Caco-2 (cell line): ENCODE data around the gene UGT1A6. TPM values are rescaled to one million over a fixed set of nuclear protein-coding genes. Genes with fewer than 3 reads are reported as not detected.

Experiments used
- BruUV-seq: library from RNA; stranded (reverse); fragments of 400-500 nt; replicated peaks from 2 replicates; lab custom pipeline; 2021; lab: Mats Ljungman, UMichigan
- CTCF ChIA-PET: fragments of 300-600 bp; sonication (Branson Sonifier 250); formaldehyde crosslinking; loops from one replicate; lab custom pipeline; 2022; ENCODE audit warnings: antibody characterized with exemption; lab: Charles Lee
- POLR2A ChIA-PET: fragments of 300-600 bp; sonication (Branson Sonifier 250); formaldehyde crosslinking; loops from one replicate; lab custom pipeline; 2022; ENCODE audit warnings: antibody characterized with exemption; lab: Charles Lee
- DNase-seq, 2 experiments: peaks; one replicate each; pipeline versions ENCODE4 v3.0.0 to v3.0.0-alpha.2; 2020 to 2022
- H3K27me3 ChIP-seq: replicated peaks from 2 replicates; pipeline ENCODE4 v1.6.0; 2011; ENCODE audit warnings: low read length; ENCODE audit not compliant: control insufficient read depth, insufficient read depth
- H3K36me3 ChIP-seq: 2 replicates; pipeline ENCODE4 v1.5.1; 2011; ENCODE audit warnings: low read length; ENCODE audit not compliant: control insufficient read depth, insufficient read depth
- H3K4me1 ChIP-seq: fragments of 250-450 bp; sonication (Bioruptor Pico); 2 replicates; pipeline ENCODE4 v1.5.1; 2020; ENCODE audit warnings: mild to moderate bottlenecking
- H3K4me3 ChIP-seq: 2 replicates; pipeline ENCODE4 v1.5.1; 2011; ENCODE audit warnings: low read depth, mild to moderate bottlenecking, control low read depth, low read length
- H3K9me3 ChIP-seq: fragments of 250-450 bp; sonication (Bioruptor Pico); 2 replicates; pipeline ENCODE4 v1.5.1; 2020; ENCODE audit warnings: mild to moderate bottlenecking, moderate library complexity
- H3K27ac Mint-ChIP-seq: one replicate; pipeline ENCODE4 v1.8.0; 2022; ENCODE audit warnings: mixed read lengths; ENCODE audit not compliant: unreplicated experiment
- H3K27me3 Mint-ChIP-seq: one replicate; pipeline ENCODE4 v1.8.0; 2022; ENCODE audit warnings: mixed read lengths; ENCODE audit not compliant: insufficient read depth, unreplicated experiment
- H3K36me3 Mint-ChIP-seq: one replicate; pipeline ENCODE4 v1.8.0; 2022; ENCODE audit warnings: mild to moderate bottlenecking, mixed read lengths; ENCODE audit not compliant: insufficient read depth, unreplicated experiment
- H3K4me1 Mint-ChIP-seq: one replicate; pipeline ENCODE4 v1.8.0; 2022; ENCODE audit warnings: low read depth, mixed read lengths; ENCODE audit not compliant: unreplicated experiment
- H3K4me3 Mint-ChIP-seq: one replicate; pipeline ENCODE4 v1.8.0; 2022; ENCODE audit warnings: mild to moderate bottlenecking, moderate library complexity, mixed read lengths; ENCODE audit not compliant: unreplicated experiment
- H3K9me3 Mint-ChIP-seq: one replicate; pipeline ENCODE4 v1.8.0; 2022; ENCODE audit warnings: mixed read lengths; ENCODE audit not compliant: unreplicated experiment
- intact Hi-C: fragments of 100-400 bp; cut with micrococcal nuclease; formaldehyde crosslinking; loops from one replicate; pipeline ENCODE4 v1.10.0; 2022; ENCODE audit not compliant: unreplicated experiment
- total RNA-seq: library from RNA; stranded (reverse); gene quantifications from 2 replicates; pipeline ENCODE4 v1.2.3, GENCODE V29; 2022
- TF ChIP-seq, protein P1 (sequence below), 2 experiments: fragments of 200-600 bp in 1 of 2; IDR thresholded peaks; 1 replicate in 1 of 2; 2 replicates in 1 of 2; pipeline versions ENCODE4 v1.5.1 to v1.8.0; 2011 to 2022; ENCODE audit warnings: antibody characterized with exemption in 1 of 2, control low read depth in 1 of 2, inconsistent platforms in 1 of 2, low read depth in 1 of 2, low read length in 1 of 2, mild to moderate bottlenecking in 1 of 2, moderate library complexity in 1 of 2; ENCODE audit not compliant: insufficient read depth in 1 of 2, severe bottlenecking in 1 of 2, unreplicated experiment in 1 of 2

The UGT1A6 gene
- total RNA-seq, 1 experiment from 2014 or later = 33.9 TPM

DNA sequence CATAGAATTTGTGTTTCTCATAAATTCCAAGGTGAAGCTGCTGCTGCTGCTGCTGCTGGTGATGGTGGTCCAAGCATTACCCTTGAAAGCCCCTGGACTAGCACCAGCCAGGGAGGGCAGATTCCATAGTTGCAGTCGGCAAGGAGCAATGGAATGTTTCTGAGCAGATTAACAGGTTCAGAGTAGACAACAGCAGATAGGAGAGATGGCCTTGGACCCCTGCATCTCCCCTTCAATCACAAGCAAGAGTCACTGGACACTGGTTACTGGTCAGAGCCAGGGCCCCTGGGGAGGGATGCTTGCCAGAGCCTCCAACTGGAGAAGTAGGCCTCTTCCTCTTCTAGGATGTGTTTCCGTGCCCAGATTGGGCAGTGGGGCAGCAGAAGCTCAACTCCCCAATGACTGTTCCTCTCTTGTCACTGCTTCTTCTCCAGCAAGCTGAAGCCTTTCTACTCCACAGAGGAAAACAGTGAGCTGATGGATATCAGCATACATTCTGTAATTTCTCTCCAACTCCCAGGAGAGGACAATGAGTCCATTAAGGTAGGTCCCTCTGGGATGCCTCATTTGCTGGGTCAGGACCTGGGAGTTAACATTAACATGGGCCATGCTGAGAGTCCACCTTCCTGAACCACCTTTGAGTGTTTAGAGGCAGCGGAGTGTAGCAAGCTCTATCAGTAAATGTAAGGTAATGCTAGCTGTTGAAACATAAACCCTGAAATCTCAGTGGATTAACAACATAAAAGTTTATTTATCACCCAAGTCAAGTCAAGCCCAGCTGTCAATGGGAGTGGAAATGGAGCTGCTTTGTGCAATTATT is 120.8 kb downstream of the UGT1A6 start:
- Mint-ChIP-seq H3K27ac (no peak overlapping the region), H3K4me3 (no peak overlapping the region), H3K4me1 (no peaks in the 10 kb centered on the region), H3K27me3 (no peaks in the 10 kb centered on the region), H3K36me3 (no peaks in the 10 kb centered on the region), H3K9me3 (no peaks in the 10 kb centered on the region)
- intact Hi-C loops = no loop called here
- ChIA-PET POLR2A (no interaction called here), CTCF (no interaction called here)
- no peak for DNase-seq
- Histone ChIP-seq H3K9me3 (no peaks in the 10 kb centered on the region), H3K36me3 (no peaks in the 10 kb centered on the region), H3K27me3 (no peaks in the 10 kb centered on the region), H3K4me3 (no peak overlapping the region), H3K4me1 (no peaks in the 10 kb centered on the region)
- no TSS peak for BruUV-seq
- TF ChIP-seq, protein P1, sequence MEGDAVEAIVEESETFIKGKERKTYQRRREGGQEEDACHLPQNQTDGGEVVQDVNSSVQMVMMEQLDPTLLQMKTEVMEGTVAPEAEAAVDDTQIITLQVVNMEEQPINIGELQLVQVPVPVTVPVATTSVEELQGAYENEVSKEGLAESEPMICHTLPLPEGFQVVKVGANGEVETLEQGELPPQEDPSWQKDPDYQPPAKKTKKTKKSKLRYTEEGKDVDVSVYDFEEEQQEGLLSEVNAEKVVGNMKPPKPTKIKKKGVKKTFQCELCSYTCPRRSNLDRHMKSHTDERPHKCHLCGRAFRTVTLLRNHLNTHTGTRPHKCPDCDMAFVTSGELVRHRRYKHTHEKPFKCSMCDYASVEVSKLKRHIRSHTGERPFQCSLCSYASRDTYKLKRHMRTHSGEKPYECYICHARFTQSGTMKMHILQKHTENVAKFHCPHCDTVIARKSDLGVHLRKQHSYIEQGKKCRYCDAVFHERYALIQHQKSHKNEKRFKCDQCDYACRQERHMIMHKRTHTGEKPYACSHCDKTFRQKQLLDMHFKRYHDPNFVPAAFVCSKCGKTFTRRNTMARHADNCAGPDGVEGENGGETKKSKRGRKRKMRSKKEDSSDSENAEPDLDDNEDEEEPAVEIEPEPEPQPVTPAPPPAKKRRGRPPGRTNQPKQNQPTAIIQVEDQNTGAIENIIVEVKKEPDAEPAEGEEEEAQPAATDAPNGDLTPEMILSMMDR (IDR thresholded peaks at IDR 0.05; ENCODE audit: insufficient read depth in 1 of 2, low read depth in 1 of 2, low read length in 1 of 2, severe bottlenecking in 1 of 2, unreplicated experiment in 1 of 2) = no peak

GRCh38 chr2:233814056-233814835 is 121.6 kb downstream of the UGT1A6 start:
- TF ChIP-seq, protein P1 (IDR thresholded peaks at IDR 0.05; ENCODE audit: insufficient read depth in 1 of 2, low read depth in 1 of 2, low read length in 1 of 2, severe bottlenecking in 1 of 2, unreplicated experiment in 1 of 2) = no peak
- no peaks in the 10 kb centered on the region for H3K9me3 ChIP-seq
- Mint-ChIP-seq H3K9me3 (no peaks in the 10 kb centered on the region), H3K4me3 (no peak overlapping the region), H3K27ac (no peak overlapping the region), H3K27me3 (no peaks in the 10 kb centered on the region), H3K4me1 (no peaks in the 10 kb centered on the region), H3K36me3 (no peaks in the 10 kb centered on the region)
- H3K4me3 ChIP-seq = no peak overlapping the region
- no peaks in the 10 kb centered on the region for H3K36me3 ChIP-seq
- CTCF ChIA-PET = no interaction called here
- intact Hi-C loops = no loop called here
- H3K27me3 ChIP-seq = no peaks in the 10 kb centered on the region
- POLR2A ChIA-PET = no interaction called here
- BruUV-seq = no TSS peak
- H3K4me1 ChIP-seq = no peaks in the 10 kb centered on the region
- no peak for DNase-seq

DNA sequence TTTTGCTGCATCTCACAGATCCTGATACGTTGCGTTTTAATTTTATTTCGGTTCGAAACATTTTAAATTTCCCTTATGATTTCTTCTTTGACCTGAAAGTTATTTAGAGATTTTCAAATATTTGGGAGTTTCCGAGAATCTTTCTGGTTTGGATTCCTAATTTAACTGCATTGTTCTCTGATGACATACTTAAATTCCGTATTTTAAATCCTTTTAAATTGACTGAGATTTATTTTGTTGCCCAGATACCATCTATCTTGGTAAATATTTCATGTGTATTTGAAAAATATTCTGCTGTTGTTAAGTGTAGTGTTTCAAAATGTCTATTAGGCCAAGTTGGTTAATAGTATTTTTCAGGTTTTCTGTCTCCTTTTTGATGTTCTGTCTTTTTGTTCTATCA is 123.2 kb downstream of the UGT1A6 start:
- Mint-ChIP-seq H3K9me3 (no peaks in the 10 kb centered on the region), H3K4me1 (no peaks in the 10 kb centered on the region), H3K27ac (no peak overlapping the region), H3K27me3 (no peaks in the 10 kb centered on the region), H3K4me3 (no peak overlapping the region), H3K36me3 (no peaks in the 10 kb centered on the region)
- no peak for DNase-seq
- POLR2A ChIA-PET = no interaction called here
- Histone ChIP-seq H3K4me3 (no peak overlapping the region), H3K27me3 (no peaks in the 10 kb centered on the region), H3K4me1 (no peaks in the 10 kb centered on the region), H3K9me3 (no peaks in the 10 kb centered on the region), H3K36me3 (no peaks in the 10 kb centered on the region)
- TF ChIP-seq, protein P1 (IDR thresholded peaks at IDR 0.05; ENCODE audit: insufficient read depth in 1 of 2, low read depth in 1 of 2, low read length in 1 of 2, severe bottlenecking in 1 of 2, unreplicated experiment in 1 of 2) = no peak
- no TSS peak for BruUV-seq
- intact Hi-C loops = no loop called here
- CTCF ChIA-PET = no interaction called here
